NCI-H82 treated with DMSO at 0.1 percent for 48 hours (cell line): ENCODE measurements around the gene ALPK3.

ENCODE experiments used
- DNase-seq: peaks from one replicate; lab custom pipeline; 2025; ENCODE audit not compliant: unreplicated experiment; lab: John Stamatoyannopoulos, UW

Gene ALPK3

GRCh38 chr15:84822653-84823281 is 5.6 kb downstream of the ALPK3 start:
- no peak for DNase-seq

- no peak for DNase-seq
These were observed 6.2 kb downstream of the ALPK3 start for GRCh38 chr15:84823282-84823878.

- no peak for DNase-seq
These were observed 7.3 kb downstream of the ALPK3 start for GRCh38 chr15:84824260-84825007.

GRCh38 chr15:84826369-84826823 is 9.2 kb downstream of the ALPK3 start:
- DNase-seq, result no peak

- DNase-seq, result no peak
These were observed 10.1 kb downstream of the ALPK3 start for GRCh38 chr15:84827246-84827645.

- no peak for DNase-seq
These were observed 11.1 kb downstream of the ALPK3 start for GRCh38 chr15:84828086-84828908.

- no peak for DNase-seq
These were observed 12.3 kb downstream of the ALPK3 start for GRCh38 chr15:84829428-84829827.

- no peak for DNase-seq
These were observed 12.9 kb downstream of the ALPK3 start for GRCh38 chr15:84830036-84830435.

GRCh38 chr15:84831028-84831427 is 13.9 kb downstream of the ALPK3 start:
- DNase-seq, result no peak

- DNase-seq, result no peak
These were observed 14.5 kb downstream of the ALPK3 start for GRCh38 chr15:84831613-84832012.

- no peak for DNase-seq
These were observed 15.4 kb downstream of the ALPK3 start for GRCh38 chr15:84832448-84833040.

- DNase-seq, result no peak
These were observed 16.5 kb downstream of the ALPK3 start for GRCh38 chr15:84833447-84834228.

- DNase-seq, result no peak
These were observed 17.2 kb downstream of the ALPK3 start for GRCh38 chr15:84834229-84834955.

- DNase-seq, result no peak
These were observed 17.8 kb downstream of the ALPK3 start for GRCh38 chr15:84834969-84835368.

GRCh38 chr15:84835661-84836337 is 18.6 kb downstream of the ALPK3 start:
- no peak for DNase-seq

- DNase-seq, result no peak
These were observed 19.7 kb downstream of the ALPK3 start for GRCh38 chr15:84836844-84837243.

- DNase-seq, result no peak
These were observed 22.6 kb downstream of the ALPK3 start for GRCh38 chr15:84839714-84840113.

GRCh38 chr15:84840255-84840654 is 23.1 kb downstream of the ALPK3 start:
- DNase-seq, result no peak
